A673 (cell line): ENCODE measurements around the gene LNP1. TPM values are rescaled to one million over a fixed set of nuclear protein-coding genes. Genes with fewer than 3 reads are reported as not detected.

ENCODE experiments used
- BruUV-seq: library from RNA; stranded (reverse); fragments of 400-500 nt; replicated peaks from 2 replicates; lab custom pipeline; 2021; lab: Mats Ljungman, UMichigan
- CTCF ChIA-PET: fragments of 300-600 bp; sonication (Branson Sonifier 250); formaldehyde crosslinking; loops from one replicate; lab custom pipeline; 2022; ENCODE audit warnings: antibody characterized with exemption; lab: Charles Lee
- POLR2A ChIA-PET: fragments of 300-600 bp; sonication (Branson Sonifier 250); formaldehyde crosslinking; loops from one replicate; lab custom pipeline; 2022; ENCODE audit warnings: antibody characterized with exemption; ENCODE audit not compliant: low non-redundant PET; lab: Charles Lee
- DNase-seq: peaks from one replicate; pipeline ENCODE4 v3.0.0-alpha.2; 2015; ENCODE audit warnings: low spot score
- H3K27ac ChIP-seq: fragments of 200-600 bp; sonication (generic); 2 replicates; pipeline ENCODE4 v1.5.1; 2016; ENCODE audit warnings: mixed run types, low read depth, mild to moderate bottlenecking, mixed read lengths, antibody characterized with exemption, low read length; ENCODE audit not compliant: poor library complexity, severe bottlenecking
- H3K27me3 ChIP-seq: fragments of 200-600 bp; sonication (generic); replicated peaks from 2 replicates; pipeline ENCODE4 v1.6.1; 2017; ENCODE audit warnings: mixed run types, low read depth, mild to moderate bottlenecking, mixed read lengths, antibody characterized with exemption, low read length; ENCODE audit not compliant: insufficient read depth, poor library complexity
- H3K36me3 ChIP-seq: fragments of 200-600 bp; sonication (generic); 2 replicates; pipeline ENCODE4 v1.6.1; 2016; ENCODE audit warnings: mixed run types, mild to moderate bottlenecking, mixed read lengths, antibody characterized with exemption, low read length; ENCODE audit not compliant: insufficient read depth, poor library complexity, severe bottlenecking
- H3K4me1 ChIP-seq: fragments of 200-600 bp; sonication (generic); 2 replicates; pipeline ENCODE4 v1.6.1; 2017; ENCODE audit warnings: mixed run types, mild to moderate bottlenecking, mixed read lengths, antibody characterized with exemption, low read length; ENCODE audit not compliant: insufficient read depth, poor library complexity, severe bottlenecking
- H3K4me3 ChIP-seq: fragments of 200-600 bp; sonication (generic); 2 replicates; pipeline ENCODE4 v1.5.1; 2016; ENCODE audit warnings: low read depth, mixed run types, mild to moderate bottlenecking, mixed read lengths, low read length; ENCODE audit not compliant: poor library complexity, severe bottlenecking
- H3K9me3 ChIP-seq: fragments of 200-600 bp; sonication (generic); 2 replicates; pipeline ENCODE4 v1.6.1; 2016; ENCODE audit warnings: mixed run types, low read depth, mild to moderate bottlenecking, mixed read lengths, antibody characterized with exemption, low read length; ENCODE audit not compliant: poor library complexity, severe bottlenecking
- EZH2 ChIP-seq: fragments of 200-600 bp; sonication (generic); IDR thresholded peaks from 2 replicates; pipeline ENCODE4 v1.6.1; 2017; ENCODE audit warnings: borderline replicate concordance, low read depth, mild to moderate bottlenecking, mixed read lengths, antibody characterized with exemption, low read length; ENCODE audit not compliant: poor library complexity, severe bottlenecking
- intact Hi-C: fragments of 100-400 bp; cut with micrococcal nuclease; formaldehyde crosslinking; loops from one replicate; pipeline ENCODE4 v1.10.0; 2022; ENCODE audit not compliant: unreplicated experiment
- total RNA-seq: library from RNA; stranded (reverse); gene quantifications from 2 replicates; pipeline ENCODE4 v1.2.3, GENCODE V29; 2021
- TF ChIP-seq, protein P1 (sequence below): fragments of 300-800, 200-600 bp; sonication (generic); conservative IDR thresholded peaks from 2 replicates; pipeline ENCODE4 v1.5.1; 2017; ENCODE audit warnings: low read depth, mild to moderate bottlenecking, antibody characterized with exemption, low read length, moderate library complexity, mixed read lengths

LNP1 gene
- total RNA-seq, 1 experiment from 2014 or later = 4.3 TPM

DNA sequence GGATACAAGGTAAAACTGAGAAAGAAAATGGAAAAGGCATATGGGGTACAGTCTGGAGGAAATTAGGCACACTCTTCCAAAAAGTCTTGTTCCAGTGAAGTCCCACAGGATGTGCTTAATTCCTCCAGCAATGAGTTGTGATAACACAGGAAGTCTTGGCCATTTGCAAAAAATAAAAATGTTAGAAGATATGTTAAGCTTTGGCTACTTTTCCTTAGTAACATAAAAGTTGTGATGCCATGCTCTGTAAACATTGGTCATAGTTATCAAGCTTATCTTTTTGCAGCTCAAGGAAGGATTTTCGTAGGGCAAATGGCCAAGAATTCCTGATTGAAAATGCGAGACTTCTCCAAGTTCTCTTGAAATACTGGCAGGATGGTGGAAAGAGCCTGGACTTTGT, 26.4 kb downstream of the LNP1 start:
- Histone ChIP-seq H3K4me3 (no peak overlapping the region), H3K27ac (no peak overlapping the region), H3K36me3 (no peaks in the 10 kb centered on the region), H3K4me1 (no peaks in the 10 kb centered on the region), H3K27me3 (no peaks in the 10 kb centered on the region), H3K9me3 (no peaks in the 10 kb centered on the region)
- CTCF ChIA-PET = interaction anchor here (0.7 kb wide), 1 partner anchor 101 kb away, joined by 5 read pairs; no protein-coding TSS in a partner anchor
- BruUV-seq = no TSS peak
- TF ChIP-seq EZH2 = no peak
- TF ChIP-seq, protein P1, sequence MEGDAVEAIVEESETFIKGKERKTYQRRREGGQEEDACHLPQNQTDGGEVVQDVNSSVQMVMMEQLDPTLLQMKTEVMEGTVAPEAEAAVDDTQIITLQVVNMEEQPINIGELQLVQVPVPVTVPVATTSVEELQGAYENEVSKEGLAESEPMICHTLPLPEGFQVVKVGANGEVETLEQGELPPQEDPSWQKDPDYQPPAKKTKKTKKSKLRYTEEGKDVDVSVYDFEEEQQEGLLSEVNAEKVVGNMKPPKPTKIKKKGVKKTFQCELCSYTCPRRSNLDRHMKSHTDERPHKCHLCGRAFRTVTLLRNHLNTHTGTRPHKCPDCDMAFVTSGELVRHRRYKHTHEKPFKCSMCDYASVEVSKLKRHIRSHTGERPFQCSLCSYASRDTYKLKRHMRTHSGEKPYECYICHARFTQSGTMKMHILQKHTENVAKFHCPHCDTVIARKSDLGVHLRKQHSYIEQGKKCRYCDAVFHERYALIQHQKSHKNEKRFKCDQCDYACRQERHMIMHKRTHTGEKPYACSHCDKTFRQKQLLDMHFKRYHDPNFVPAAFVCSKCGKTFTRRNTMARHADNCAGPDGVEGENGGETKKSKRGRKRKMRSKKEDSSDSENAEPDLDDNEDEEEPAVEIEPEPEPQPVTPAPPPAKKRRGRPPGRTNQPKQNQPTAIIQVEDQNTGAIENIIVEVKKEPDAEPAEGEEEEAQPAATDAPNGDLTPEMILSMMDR = no peak
- POLR2A ChIA-PET = no interaction called here
- intact Hi-C loops = no loop called here
- DNase-seq = no peak

DNA sequence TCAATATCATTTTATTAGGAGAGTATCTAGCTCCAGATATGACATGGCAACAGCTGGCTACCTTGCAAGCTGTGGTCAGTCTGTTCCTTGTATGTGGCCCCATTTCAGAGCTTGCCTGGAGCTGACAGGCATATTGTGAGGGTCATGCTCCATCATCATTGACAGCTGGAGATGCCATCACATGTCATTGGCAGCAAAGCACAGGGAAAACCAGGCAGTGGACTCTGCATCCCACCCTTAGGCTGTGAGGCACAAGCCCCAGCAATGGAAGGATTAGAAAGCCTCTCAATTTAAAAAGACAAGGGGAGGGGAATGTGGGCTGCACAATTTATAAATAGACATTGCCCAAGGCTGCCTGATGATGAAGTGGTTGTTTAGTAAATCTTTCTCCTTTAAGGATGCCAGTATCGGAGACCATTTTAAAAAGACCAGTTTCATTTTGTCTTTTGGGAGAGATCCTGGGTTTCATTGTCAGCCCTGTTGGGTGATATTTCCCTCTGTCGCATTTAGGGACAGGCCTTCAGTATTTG, 27.9 kb downstream of the LNP1 start:
- ChIA-PET POLR2A (no interaction called here), CTCF (no interaction called here)
- intact Hi-C loops = no loop called here
- H3K36me3 ChIP-seq = no peaks in the 10 kb centered on the region
- no peak for TF ChIP-seq EZH2
- TF ChIP-seq, protein P1 = no peak
- H3K4me1 ChIP-seq = no peaks in the 10 kb centered on the region
- H3K27ac ChIP-seq = no peak overlapping the region
- H3K4me3 ChIP-seq = no peak overlapping the region
- H3K27me3 ChIP-seq = no peaks in the 10 kb centered on the region
- no TSS peak for BruUV-seq
- H3K9me3 ChIP-seq = no peaks in the 10 kb centered on the region
- no peak for DNase-seq

DNA sequence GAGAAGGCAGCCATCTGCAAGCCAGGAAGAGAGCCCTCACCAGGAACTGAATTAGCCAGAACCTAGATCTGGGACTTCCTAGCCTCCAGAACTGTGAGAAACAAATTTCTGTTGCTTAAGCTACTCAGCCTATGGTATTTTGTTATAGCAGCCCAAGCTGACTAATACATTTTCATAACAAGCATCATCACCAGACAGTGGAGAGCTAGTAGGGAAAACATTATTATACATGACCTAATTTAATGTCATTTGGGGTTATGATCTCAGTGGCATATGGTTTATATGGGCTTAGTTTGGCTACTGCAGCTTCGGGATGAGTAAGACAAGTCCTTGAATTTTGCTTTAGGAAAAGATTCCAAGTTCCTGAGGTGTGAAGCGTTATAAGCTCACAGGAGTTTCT, 35.6 kb downstream of the LNP1 start:
- DNase-seq = no peak

More for the DNA sequence above, 35.6 kb downstream of the LNP1 start:
- Histone ChIP-seq H3K36me3 (no peaks in the 10 kb centered on the region), H3K9me3 (no peaks in the 10 kb centered on the region), H3K4me3 (no peak overlapping the region), H3K4me1 (no peaks in the 10 kb centered on the region), H3K27ac (no peak overlapping the region), H3K27me3 (no peaks in the 10 kb centered on the region)
- ChIA-PET CTCF (no interaction called here), POLR2A (no interaction called here)
- BruUV-seq = no TSS peak
- intact Hi-C loops = no loop called here
- TF ChIP-seq EZH2 = no peak
- TF ChIP-seq, protein P1 = no peak
